HG03175 (cell line): Measurements from ENCODE around the gene STXBP4.

Source experiments
- ATAC-seq: cut with Tn5 transposase; IDR thresholded peaks from one replicate; pipeline ENCODE4 v1.9.1; 2021; ENCODE audit warnings: mild to moderate bottlenecking, moderate library complexity; ENCODE audit not compliant: unreplicated experiment

The STXBP4 gene

DNA sequence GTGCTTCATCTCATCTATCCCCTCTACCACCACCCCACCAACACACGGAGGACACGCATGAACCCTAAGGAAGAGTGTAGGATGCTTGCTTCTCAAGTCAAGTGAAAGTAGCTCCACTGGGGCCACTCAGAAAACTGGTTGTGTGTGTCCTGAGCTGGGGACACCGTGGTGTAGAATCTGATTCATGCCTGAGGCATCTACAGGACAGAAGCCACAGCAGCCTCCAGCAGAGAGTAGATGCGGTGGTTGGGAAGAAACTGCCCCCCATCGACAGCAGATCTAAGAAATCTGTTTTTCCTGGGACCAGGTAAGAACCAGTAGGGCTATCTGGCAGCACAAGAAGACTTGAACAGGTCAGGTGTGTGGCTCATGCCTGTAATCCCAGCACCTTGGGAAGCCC lies 244.3 kb downstream of the STXBP4 start:
- no peak for ATAC-seq

DNA sequence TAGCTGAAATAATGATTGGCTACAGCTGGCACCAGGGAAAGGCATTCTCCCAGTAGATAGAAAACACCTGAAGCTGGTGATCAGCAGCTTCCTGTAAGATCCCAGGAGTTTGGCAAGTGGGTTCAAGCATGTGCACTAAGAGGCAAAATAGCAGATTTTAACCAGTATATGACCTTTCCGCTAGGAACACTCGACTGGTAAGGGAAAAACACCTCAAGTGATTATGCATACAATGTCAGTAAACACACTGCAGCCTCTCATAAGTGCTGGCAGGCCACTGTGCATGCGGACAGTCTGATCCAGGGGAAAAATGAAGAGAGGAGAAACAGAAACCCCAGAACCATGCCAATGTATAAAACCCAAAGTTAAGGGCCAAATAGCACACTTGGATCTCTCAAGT lies 247.1 kb downstream of the STXBP4 start:
- ATAC-seq: no peak

DNA sequence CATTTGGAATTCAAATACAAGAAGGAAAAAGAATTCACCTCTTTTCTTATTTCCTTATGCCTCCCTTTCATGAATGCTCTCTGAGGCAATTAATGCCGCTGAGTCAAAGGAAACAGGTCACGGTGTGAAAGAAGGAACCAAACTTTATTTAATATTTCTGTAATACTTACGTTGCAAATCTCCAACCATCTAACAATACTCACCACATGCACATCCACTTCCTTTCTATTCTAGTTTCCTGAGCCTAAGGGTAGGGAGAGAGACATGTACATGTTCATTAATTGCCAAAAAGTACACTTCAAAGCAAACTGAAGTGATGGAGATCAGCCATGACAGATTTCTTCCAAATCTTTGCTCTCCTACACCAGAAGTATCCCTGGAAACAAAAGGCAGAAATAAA lies 248.3 kb downstream of the STXBP4 start:
- ATAC-seq: no peak

DNA sequence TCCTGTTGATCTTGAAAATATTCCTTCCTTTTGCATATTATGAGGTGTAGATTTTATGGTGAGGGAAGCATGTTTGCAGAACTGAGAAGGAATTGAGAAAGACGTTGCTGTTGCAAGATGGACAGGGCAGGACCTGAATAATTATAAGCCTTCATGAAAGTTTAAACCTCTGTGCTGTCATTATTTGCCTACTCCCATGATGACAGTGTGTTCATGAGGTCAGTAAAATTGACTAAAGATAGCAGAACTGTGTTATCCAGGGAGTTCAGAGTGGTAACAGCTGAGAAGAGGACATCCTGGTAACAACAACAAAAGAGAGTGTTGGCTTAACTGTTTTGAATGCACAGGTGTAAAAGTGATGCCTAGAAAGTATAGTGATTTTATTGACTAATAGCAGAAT lies 250.9 kb downstream of the STXBP4 start:
- ATAC-seq: no peak

DNA sequence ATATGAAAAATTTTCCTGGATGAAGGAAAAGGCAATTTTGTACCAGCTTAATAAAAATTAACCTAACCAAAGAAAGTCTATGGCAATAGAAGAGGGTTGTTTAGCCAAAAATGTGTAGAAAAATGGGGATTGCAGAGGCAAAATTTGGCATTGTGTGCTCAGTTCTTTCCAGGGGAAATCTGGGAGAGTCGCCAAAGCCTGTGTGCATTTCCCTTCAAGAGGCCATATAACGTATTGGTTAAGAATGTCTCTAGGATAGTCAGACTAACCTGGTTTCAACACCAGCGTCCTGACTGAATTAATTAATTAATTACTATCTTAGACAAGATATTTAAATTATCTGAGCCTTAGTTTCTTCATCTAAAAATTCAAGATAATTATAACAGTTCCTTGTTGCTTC lies 251.4 kb downstream of the STXBP4 start:
- ATAC-seq: no peak
